GM18861 (cell line): ENCODE data around the gene DLEC1.
A peak's percentile ranks its signal among the peaks of the same experiment; 100 is the strongest.

Experiments
- ATAC-seq: cut with Tn5 transposase; IDR thresholded peaks from one replicate; pipeline ENCODE4 v1.9.1; 2021; ENCODE audit not compliant: unreplicated experiment

The DLEC1 gene

GRCh38 chr3:38105525-38105924, 66.5 kb downstream of the DLEC1 start:
- no peak for ATAC-seq

- no peak for ATAC-seq
Observed at GRCh38 chr3:38107911-38108648, 69.1 kb downstream of the DLEC1 start.

- ATAC-seq = no peak
Observed at GRCh38 chr3:38108649-38109579, 69.9 kb downstream of the DLEC1 start.

- ATAC-seq = no peak
Observed at GRCh38 chr3:38109580-38110313, 70.7 kb downstream of the DLEC1 start.

GRCh38 chr3:38110314-38111050, 71.5 kb downstream of the DLEC1 start:
- ATAC-seq = no peak

- ATAC-seq = no peak
Observed at GRCh38 chr3:38111201-38111600, 72.2 kb downstream of the DLEC1 start.

- no peak for ATAC-seq
Observed at GRCh38 chr3:38111696-38112377, 72.8 kb downstream of the DLEC1 start.

GRCh38 chr3:38112378-38112761, 73.4 kb downstream of the DLEC1 start:
- ATAC-seq = no peak

GRCh38 chr3:38114052-38114874, 75.3 kb downstream of the DLEC1 start:
- no peak for ATAC-seq

- no peak for ATAC-seq
Observed at GRCh38 chr3:38114875-38115644, 76.1 kb downstream of the DLEC1 start.

- ATAC-seq = no peak
Observed at GRCh38 chr3:38115645-38116427, 76.8 kb downstream of the DLEC1 start.

- no peak for ATAC-seq
Observed at GRCh38 chr3:38116471-38117162, 77.6 kb downstream of the DLEC1 start.

GRCh38 chr3:38117163-38117716, 78.2 kb downstream of the DLEC1 start:
- ATAC-seq = no peak

GRCh38 chr3:38117748-38118420, 78.9 kb downstream of the DLEC1 start:
- ATAC-seq = peak; percentile 79

- ATAC-seq = no peak
Observed at GRCh38 chr3:38118421-38119247, 79.6 kb downstream of the DLEC1 start.

- ATAC-seq = no peak
Observed at GRCh38 chr3:38119248-38119544, 80.2 kb downstream of the DLEC1 start.
